Endothelial cell of umbilical vein (primary cell): ENCODE data around the gene CYP46A1. TPM values are rescaled to one million over a fixed set of nuclear protein-coding genes. Genes with fewer than 3 reads are reported as not detected.

ENCODE experiments used
- BruUV-seq: library from RNA; stranded (reverse); fragments of 400-500 nt; replicated peaks from 2 replicates; lab custom pipeline; 2021; lab: Mats Ljungman, UMichigan
- CTCF ChIA-PET: fragments of 300-600, 350-600 bp; sonication (Branson Sonifier 250); formaldehyde crosslinking; loops from one replicate; lab custom pipeline; 2021; ENCODE audit warnings: antibody characterized with exemption, inconsistent platforms; lab: Charles Lee
- POLR2A ChIA-PET: fragments of 300-600, 350-600 bp; sonication (Branson Sonifier 250); formaldehyde crosslinking; loops from one replicate; lab custom pipeline; 2021; ENCODE audit warnings: antibody characterized with exemption, inconsistent platforms; lab: Charles Lee
- DNase-seq: peaks from one replicate; pipeline ENCODE4 v3.0.0-alpha.2; 2011; ENCODE audit warnings: low read depth, low spot score
- FAIRE-seq: peaks from 2 replicates; lab custom pipeline; 2011; peaks lifted over from hg19 to GRCh38; lab: Jason Lieb, UNC
- H2AFZ ChIP-seq: 2 replicates; pipeline ENCODE4 v1.6.0; 2012; ENCODE audit warnings: low read depth, low read length, control low read depth, inconsistent platforms
- H3K27ac ChIP-seq: 2 replicates; pipeline ENCODE4 v1.5.1; 2011; ENCODE audit warnings: low read depth, mild to moderate bottlenecking, control low read depth, low read length, moderate library complexity; ENCODE audit not compliant: insufficient read depth
- H3K27me3 ChIP-seq, 2 experiments: 2 replicates each; pipeline versions ENCODE4 v1.6.0 to v1.6.1; 2011; ENCODE audit warnings: low read length in 2 of 2, mixed read lengths in 1 of 2; ENCODE audit not compliant: control insufficient read depth in 2 of 2, insufficient read depth in 2 of 2
- H3K36me3 ChIP-seq, 2 experiments: 2 replicates in 1 of 2; 3 replicates in 1 of 2; pipeline ENCODE4 v1.5.1; 2011; ENCODE audit warnings: low read length in 2 of 2, mild to moderate bottlenecking in 1 of 2, moderate library complexity in 1 of 2; ENCODE audit not compliant: control insufficient read depth in 2 of 2, insufficient read depth in 2 of 2; ENCODE audit errors: extremely low read depth in 1 of 2
- H3K4me1 ChIP-seq: 3 replicates; pipeline ENCODE4 v1.5.1; 2011; ENCODE audit warnings: mild to moderate bottlenecking, low read length; ENCODE audit not compliant: control insufficient read depth, insufficient read depth; ENCODE audit errors: extremely low read depth
- H3K4me2 ChIP-seq: 2 replicates; pipeline ENCODE4 v1.6.1; 2011; ENCODE audit warnings: low read length, control low read depth, mixed read lengths; ENCODE audit not compliant: insufficient read depth
- H3K4me3 ChIP-seq, 3 experiments: fragments of 200-600 bp in 1 of 3; sonication (generic), shearing (Covaris generic) in 1 of 3; replicated peaks in 1 of 3; 2 replicates each; pipeline ENCODE4 v1.5.1; 2011 to 2016; ENCODE audit warnings: control low read depth in 3 of 3, low read length in 3 of 3, mild to moderate bottlenecking in 2 of 3, inconsistent platforms in 1 of 3, low read depth in 1 of 3, moderate library complexity in 1 of 3; ENCODE audit not compliant: insufficient read depth in 1 of 3
- H3K79me2 ChIP-seq: 2 replicates; pipeline ENCODE4 v1.6.0; 2012; ENCODE audit warnings: low read length, inconsistent platforms; ENCODE audit not compliant: control insufficient read depth, insufficient read depth
- H3K9ac ChIP-seq: replicated peaks from 2 replicates; pipeline ENCODE3; 2011; ENCODE audit warnings: low read length, control low read depth; ENCODE audit not compliant: insufficient read depth; ENCODE audit errors: extremely low read depth
- H3K9me1 ChIP-seq: replicated peaks from 3 replicates; pipeline ENCODE4 v1.6.0; 2011; ENCODE audit warnings: mild to moderate bottlenecking, low read length; ENCODE audit not compliant: control insufficient read depth, insufficient read depth; ENCODE audit errors: extremely low read depth
- H3K9me3 ChIP-seq: replicated peaks from 2 replicates; pipeline ENCODE4 v1.5.1; 2012; ENCODE audit warnings: low read length, inconsistent platforms; ENCODE audit not compliant: control insufficient read depth, insufficient read depth
- H4K20me1 ChIP-seq: replicated peaks from 2 replicates; pipeline ENCODE3; 2011; ENCODE audit warnings: mild to moderate bottlenecking, low read length; ENCODE audit not compliant: control insufficient read depth, insufficient read depth; ENCODE audit errors: extremely low read depth
- FOS ChIP-seq: IDR thresholded peaks from 2 replicates; pipeline ENCODE4 v1.6.1; 2011; ENCODE audit warnings: mild to moderate bottlenecking, low read length, moderate library complexity, borderline replicate concordance; ENCODE audit not compliant: insufficient read depth
- JUN ChIP-seq: IDR thresholded peaks from 2 replicates; pipeline ENCODE4 v1.6.1; 2011; ENCODE audit warnings: borderline replicate concordance, low read depth; ENCODE audit not compliant: insufficient read length, insufficient read depth
- POLR2A ChIP-seq: IDR thresholded peaks from 2 replicates; pipeline ENCODE4 v1.6.1; 2012; ENCODE audit warnings: low read depth, mild to moderate bottlenecking, control low read depth, low read length
- dilution Hi-C: fragments of 300-500 bp; cut with MboI; formaldehyde crosslinking; loops from one replicate; pipeline ENCODE4 v1.15.0; 2019; ENCODE audit warnings: low sequenced_read_pairs; ENCODE audit not compliant: extremely low pct_ligation_motif_present
- intact Hi-C: fragments of 100-400 bp; cut with micrococcal nuclease; formaldehyde crosslinking; loops from one replicate; pipeline ENCODE4 v1.10.0; 2022
- polyA plus RNA-seq, 4 experiments: library from polyadenylated mRNA; depleted of rRNA in 3 of 4; stranded (reverse) in 3 of 4; unstranded in 1 of 4; fragments of >200 nt; gene quantifications; 2 replicates each; pipeline versions ENCODE4 v1.2.1 to v1.2.3, GENCODE V29; 2011 to 2012; ENCODE audit warnings: missing spikeins in 1 of 4
- total RNA-seq: library from RNA; stranded (reverse); gene quantifications from 2 replicates; pipeline ENCODE4 v1.2.3, GENCODE V29; 2021
- TF ChIP-seq, protein P1 (sequence below), 2 donors: IDR thresholded peaks; 1 replicate in 1 of 2; 2 replicates in 1 of 2; pipeline ENCODE4 v1.5.1; 2011; ENCODE audit warnings: low read length in 2 of 2, mild to moderate bottlenecking in 2 of 2, moderate library complexity in 2 of 2, control low read depth in 1 of 2, inconsistent platforms in 1 of 2, low read depth in 1 of 2; ENCODE audit not compliant: insufficient read depth in 1 of 2; ENCODE audit errors: extremely low read depth in 1 of 2

CYP46A1 gene
- total and polyA plus RNA-seq, 2 donors (not counting 3 experiments of a cell fraction or from before 2014, with no cell fraction given) = 0.03 to 0.24 TPM

DNA sequence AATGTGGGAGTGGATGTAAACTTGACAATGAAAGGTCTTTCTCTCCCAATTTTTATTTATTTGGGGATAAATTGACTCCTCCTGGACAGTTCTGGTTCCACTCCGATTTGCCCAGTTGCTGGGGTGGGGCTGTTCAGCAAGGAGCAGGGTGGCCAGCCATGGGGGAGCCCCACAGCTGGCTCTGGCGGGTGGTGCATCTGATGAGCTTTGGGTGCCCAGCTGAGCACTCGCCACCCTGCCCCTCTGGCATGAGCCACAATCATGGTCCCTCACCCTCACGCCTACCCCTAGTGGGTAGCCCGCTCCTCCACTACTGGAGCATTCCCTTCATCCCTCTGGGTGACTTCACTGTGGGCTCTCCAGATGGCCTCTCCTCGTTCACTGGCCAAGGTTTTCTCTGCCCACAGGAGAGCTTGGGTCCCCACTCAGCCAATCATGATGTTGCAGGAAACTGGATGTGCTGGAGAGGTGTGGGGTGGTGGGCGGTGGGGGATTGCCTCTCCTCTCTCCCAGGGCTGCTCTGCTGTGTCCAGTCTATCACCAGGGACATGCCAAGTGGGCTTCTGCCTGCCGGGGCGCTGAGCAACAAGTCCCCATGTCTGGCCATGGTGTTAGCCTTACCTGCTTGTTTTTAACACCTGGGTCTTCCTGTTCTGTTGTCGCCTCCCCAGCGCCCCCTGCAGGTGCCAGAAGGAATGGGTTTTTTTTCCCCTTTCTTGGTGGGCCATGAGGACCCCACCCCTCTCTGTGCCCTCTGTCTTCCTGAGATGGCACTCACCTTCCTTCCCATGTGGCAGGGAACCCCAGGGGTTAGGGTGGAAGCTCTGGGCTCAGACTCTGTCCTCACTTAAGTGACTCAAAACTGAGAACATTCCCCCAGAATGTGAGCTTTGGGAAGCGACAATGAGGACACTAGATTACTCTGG is 3.4 kb downstream of the CYP46A1 start:
- DNase-seq (no peak), FAIRE-seq (no peak)
- H3K27me3 ChIP-seq = peaks cover 7 to 24% of the 10 kb centered on the region in 2 experiments
- intact Hi-C loops = no loop called here
- H3K79me2 ChIP-seq = no peaks in the 10 kb centered on the region
- dilution Hi-C loops = no loop called here
- H3K9me3 ChIP-seq = no peaks in the 10 kb centered on the region
- no peak for TF ChIP-seq POLR2A
- TF ChIP-seq, protein P1, sequence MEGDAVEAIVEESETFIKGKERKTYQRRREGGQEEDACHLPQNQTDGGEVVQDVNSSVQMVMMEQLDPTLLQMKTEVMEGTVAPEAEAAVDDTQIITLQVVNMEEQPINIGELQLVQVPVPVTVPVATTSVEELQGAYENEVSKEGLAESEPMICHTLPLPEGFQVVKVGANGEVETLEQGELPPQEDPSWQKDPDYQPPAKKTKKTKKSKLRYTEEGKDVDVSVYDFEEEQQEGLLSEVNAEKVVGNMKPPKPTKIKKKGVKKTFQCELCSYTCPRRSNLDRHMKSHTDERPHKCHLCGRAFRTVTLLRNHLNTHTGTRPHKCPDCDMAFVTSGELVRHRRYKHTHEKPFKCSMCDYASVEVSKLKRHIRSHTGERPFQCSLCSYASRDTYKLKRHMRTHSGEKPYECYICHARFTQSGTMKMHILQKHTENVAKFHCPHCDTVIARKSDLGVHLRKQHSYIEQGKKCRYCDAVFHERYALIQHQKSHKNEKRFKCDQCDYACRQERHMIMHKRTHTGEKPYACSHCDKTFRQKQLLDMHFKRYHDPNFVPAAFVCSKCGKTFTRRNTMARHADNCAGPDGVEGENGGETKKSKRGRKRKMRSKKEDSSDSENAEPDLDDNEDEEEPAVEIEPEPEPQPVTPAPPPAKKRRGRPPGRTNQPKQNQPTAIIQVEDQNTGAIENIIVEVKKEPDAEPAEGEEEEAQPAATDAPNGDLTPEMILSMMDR (IDR thresholded peaks at IDR 0.05; ENCODE audit: extremely low read depth in 1 of 2, insufficient read depth in 1 of 2, low read depth in 1 of 2, low read length in 2 of 2) = peak; percentile 71 to 74
- TF ChIP-seq FOS = no peak
- TF ChIP-seq JUN = no peak
- no peaks in the 10 kb centered on the region for H3K36me3 ChIP-seq
- no peak overlapping the region for H2AFZ ChIP-seq
- POLR2A ChIA-PET = no interaction called here
- no peaks in the 10 kb centered on the region for H4K20me1 ChIP-seq
- H3K4me3 ChIP-seq = no peak overlapping the region
- no peak overlapping the region for H3K9ac ChIP-seq
- no peak overlapping the region for H3K4me2 ChIP-seq
- H3K4me1 ChIP-seq = peaks cover 8% of the 10 kb centered on the region
- no peak overlapping the region for H3K27ac ChIP-seq
- CTCF ChIA-PET = interaction anchor here (0.6 to 1.8 kb wide), 21 partner anchors 8 to 318 kb away, joined by 3 to 14 read pairs (median 4); no protein-coding TSS in a partner anchor
- BruUV-seq = no TSS peak
- no peaks in the 10 kb centered on the region for H3K9me1 ChIP-seq
